Breast epithelium (tissue), 4 donors: ENCODE results near the gene SLC10A7. TPM values are rescaled to one million over a fixed set of nuclear protein-coding genes. Genes with fewer than 3 reads are reported as not detected.

Source experiments
- DNase-seq, 2 donors: peaks; one replicate each; pipeline ENCODE4 v3.0.0-alpha.2; 2019; ENCODE audit warnings: low spot score in 2 of 2
- H3K27ac ChIP-seq, 2 donors: fragments of 200-600 bp; sonication (generic) in 1 of 2; one replicate each; pipeline ENCODE4 v1.5.1; 2016 to 2019; ENCODE audit warnings: mild to moderate bottlenecking in 1 of 2
- H3K27me3 ChIP-seq, 2 donors: fragments of 200-600 bp; sonication (generic) in 1 of 2; one replicate each; pipeline versions ENCODE4 v1.5.1 to v1.6.0; 2017 to 2019; ENCODE audit warnings: control low read depth in 1 of 2, mild to moderate bottlenecking in 1 of 2
- H3K36me3 ChIP-seq: fragments of 200-600 bp; one replicate; pipeline ENCODE4 v1.5.1; 2019
- H3K4me1 ChIP-seq, 2 donors: fragments of 200-600 bp; sonication (generic); one replicate each; pipeline ENCODE4 v1.5.1; 2016 to 2019; ENCODE audit warnings: control low read depth in 1 of 2
- H3K4me3 ChIP-seq, 3 donors: fragments of 200-600 bp; sonication (generic); 1 replicate in 2 of 3; 2 replicates in 1 of 3; pipeline ENCODE4 v1.5.1; 2016 to 2019; ENCODE audit warnings: mild to moderate bottlenecking in 3 of 3, moderate library complexity in 2 of 3
- H3K9me3 ChIP-seq, 2 donors: fragments of 200-600 bp; sonication (generic) in 1 of 2; one replicate each; pipeline ENCODE4 v1.5.1; 2016 to 2019; ENCODE audit warnings: control low read depth in 1 of 2
- CTCF ChIP-seq, 3 donors: fragments of 450-650 bp; IDR thresholded peaks; one replicate each; pipeline ENCODE4 v1.5.1; 2016 to 2017; ENCODE audit warnings: antibody characterized with exemption in 3 of 3, mild to moderate bottlenecking in 3 of 3, moderate library complexity in 3 of 3
- POLR2A ChIP-seq: fragments of 450-650 bp; IDR thresholded peaks from one replicate; pipeline ENCODE4 v1.6.1; 2016; ENCODE audit warnings: antibody characterized with exemption, mild to moderate bottlenecking, moderate library complexity
- POLR2AphosphoS5 ChIP-seq, 3 donors: sonication (generic); formaldehyde crosslinking; IDR thresholded peaks; one replicate each; pipeline ENCODE4 v1.6.1; 2017; ENCODE audit warnings: antibody characterized with exemption in 3 of 3
- intact Hi-C: fragments of 100-400 bp; cut with DNase I; formaldehyde crosslinking; loops from one replicate; pipeline ENCODE4 v1.15.1; 2023; ENCODE audit warnings: low total_unique reads
- total RNA-seq, 3 donors: library from RNA; depleted of rRNA; stranded (reverse); fragments of >200 nt; gene quantifications; one replicate each; pipeline ENCODE4 v1.1.0, GENCODE V29; 2016

Gene SLC10A7
- total RNA-seq, 3 donors from 2014 or later, result 11.7 to 25.8 (median 17.0) TPM

- intact Hi-C loops, result no loop called here
- Histone ChIP-seq H3K4me1 (no peaks in the 10 kb centered on the region), H3K27ac (no peak overlapping the region), H3K27me3 (no peaks in the 10 kb centered on the region), H3K9me3 (no peaks in the 10 kb centered on the region), H3K36me3 (no peaks in the 10 kb centered on the region), H3K4me3 (no peak overlapping the region)
- no peak for TF ChIP-seq CTCF (IDR thresholded peaks at IDR 0.05)
- no peak for TF ChIP-seq POLR2A
- TF ChIP-seq POLR2AphosphoS5 (IDR thresholded peaks at IDR 0.05), result no peak
- DNase-seq, result no peak
These were observed 75.2 kb downstream of the SLC10A7 start for GRCh38 chr4:146446555-146446954.

DNA sequence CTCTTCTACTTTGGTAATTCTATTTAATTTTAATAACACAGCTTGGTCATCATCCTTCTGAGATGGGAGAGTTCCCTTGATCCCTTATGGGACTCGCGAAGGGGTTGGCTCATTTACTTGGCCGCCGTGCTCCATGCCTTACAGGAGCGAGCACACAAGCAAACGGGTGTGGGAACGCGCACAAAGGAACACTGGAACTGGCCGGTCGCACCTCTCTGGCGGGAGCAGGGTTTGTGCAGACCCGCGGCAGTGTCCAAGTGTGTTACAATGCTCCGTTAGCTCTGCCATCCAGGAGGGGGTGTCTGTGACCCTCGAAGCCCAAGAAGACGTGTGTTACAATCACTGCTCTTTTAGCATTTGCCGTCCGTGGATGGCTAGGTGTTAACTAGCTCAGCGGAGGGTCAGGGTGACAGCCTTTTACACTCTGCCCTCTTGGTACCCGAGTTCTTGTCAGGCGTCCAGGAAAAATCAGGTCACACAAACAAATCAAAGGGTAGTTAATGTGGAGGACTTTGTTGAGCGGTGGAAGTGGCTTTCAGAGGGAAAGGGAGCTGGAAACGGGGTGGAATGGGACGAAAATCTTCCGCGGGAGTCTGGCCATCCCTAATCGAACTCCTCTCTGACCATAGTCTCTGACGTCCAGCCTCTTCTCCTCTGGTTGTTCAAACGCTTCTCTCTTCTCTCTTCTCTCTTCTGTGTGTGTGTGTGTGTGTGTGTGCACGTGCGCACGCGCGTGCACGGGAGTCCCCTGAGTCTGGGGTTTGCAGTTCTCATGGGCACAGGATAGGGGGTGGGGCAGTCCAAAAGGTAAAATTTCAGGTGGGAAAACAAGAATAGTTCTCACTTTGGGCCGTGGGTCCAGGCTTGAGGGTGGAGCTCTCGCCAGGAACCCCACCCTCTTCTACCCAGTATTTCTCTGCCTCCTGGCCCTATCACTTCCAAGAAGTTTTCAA lies 76.3 kb downstream of the SLC10A7 start:
- TF ChIP-seq POLR2AphosphoS5 (IDR thresholded peaks at IDR 0.05) (no peak), CTCF (IDR thresholded peaks at IDR 0.05) (no peak), POLR2A (no peak)
- H3K36me3 ChIP-seq, result no peaks in the 10 kb centered on the region
- H3K4me3 ChIP-seq, result no peak overlapping the region
- H3K27me3 ChIP-seq, result no peaks in the 10 kb centered on the region
- no peaks in the 10 kb centered on the region for H3K4me1 ChIP-seq
- H3K9me3 ChIP-seq, result no peaks in the 10 kb centered on the region
- no peak for DNase-seq
- H3K27ac ChIP-seq, result no peak overlapping the region
- intact Hi-C loops, result no loop called here

- H3K4me1 ChIP-seq, result no peaks in the 10 kb centered on the region
- no peaks in the 10 kb centered on the region for H3K27me3 ChIP-seq
- TF ChIP-seq POLR2AphosphoS5 (IDR thresholded peaks at IDR 0.05), result no peak
- no peak for TF ChIP-seq CTCF (IDR thresholded peaks at IDR 0.05)
- TF ChIP-seq POLR2A, result no peak
- no peak overlapping the region for H3K4me3 ChIP-seq
- no peaks in the 10 kb centered on the region for H3K9me3 ChIP-seq
- intact Hi-C loops, result no loop called here
- no peak overlapping the region for H3K27ac ChIP-seq
- no peak for DNase-seq
- H3K36me3 ChIP-seq, result no peaks in the 10 kb centered on the region
These were observed 78.2 kb downstream of the SLC10A7 start for GRCh38 chr4:146443525-146443924.

DNA sequence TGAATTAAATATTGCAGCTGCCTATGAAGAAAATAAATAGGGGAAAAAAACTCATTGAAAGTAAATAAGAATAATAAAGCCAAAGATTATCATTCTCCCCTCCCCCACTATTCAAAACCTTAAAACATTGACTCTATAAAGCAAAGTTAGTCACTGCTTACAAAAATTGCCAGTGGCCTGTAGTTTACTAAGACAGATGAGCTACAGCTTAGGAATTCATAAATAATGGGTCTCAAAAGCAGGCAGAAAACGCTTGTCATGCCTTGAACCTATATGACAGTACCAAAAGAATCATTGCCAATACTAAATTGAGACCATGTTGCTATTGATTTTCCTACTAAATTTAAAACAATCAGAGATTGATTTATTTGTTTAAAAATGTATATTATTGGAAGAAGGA lies 78.9 kb downstream of the SLC10A7 start:
- Histone ChIP-seq H3K36me3 (no peaks in the 10 kb centered on the region), H3K9me3 (no peaks in the 10 kb centered on the region), H3K27ac (no peak overlapping the region), H3K4me1 (no peaks in the 10 kb centered on the region), H3K4me3 (no peak overlapping the region), H3K27me3 (no peaks in the 10 kb centered on the region)
- intact Hi-C loops, result no loop called here
- TF ChIP-seq POLR2A (no peak), POLR2AphosphoS5 (IDR thresholded peaks at IDR 0.05) (no peak), CTCF (IDR thresholded peaks at IDR 0.05) (no peak)
- DNase-seq, result no peak

GRCh38 chr4:146439999-146440398 lies 81.7 kb downstream of the SLC10A7 start:
- Histone ChIP-seq H3K9me3 (no peaks in the 10 kb centered on the region), H3K36me3 (no peaks in the 10 kb centered on the region), H3K27me3 (no peaks in the 10 kb centered on the region), H3K27ac (no peak overlapping the region), H3K4me1 (no peaks in the 10 kb centered on the region), H3K4me3 (no peak overlapping the region)
- TF ChIP-seq POLR2AphosphoS5 (IDR thresholded peaks at IDR 0.05) (no peak), POLR2A (no peak), CTCF (IDR thresholded peaks at IDR 0.05) (no peak)
- no peak for DNase-seq
- intact Hi-C loops, result no loop called here
